ENCODE data around the gene MISP3. TPM values are rescaled to one million over a fixed set of nuclear protein-coding genes. Genes with fewer than 3 reads are reported as not detected.

MISP3 gene
- total RNA-seq, 1 experiment from 2014 or later, result 3.2 TPM

GRCh38 chr19:14062558-14062855, 10.1 kb upstream of the MISP3 start (continued):
- no peak for TF ChIP-seq KAT7 (CRISPR knock-in tag; IDR thresholded peaks at IDR 0.05; ENCODE audit: borderline replicate concordance)
- TF ChIP-seq AR (CRISPR knock-in tag; IDR thresholded peaks at IDR 0.05), result no peak
- no peak for TF ChIP-seq FOXK1 (CRISPR knock-in tag; IDR thresholded peaks at IDR 0.05)
- no peak for TF ChIP-seq ZNF138 (CRISPR knock-in tag; conservative IDR thresholded peaks at IDR 0.05)
- no peak for TF ChIP-seq AFF4 (CRISPR knock-in tag; IDR thresholded peaks at IDR 0.05; ENCODE audit: borderline replicate concordance)
- TF ChIP-seq ETV6 (CRISPR knock-in tag; IDR thresholded peaks at IDR 0.05), result no peak
- TF ChIP-seq NFYB (CRISPR knock-in tag; conservative IDR thresholded peaks at IDR 0.05; ENCODE audit: low read depth), result no peak

DNA sequence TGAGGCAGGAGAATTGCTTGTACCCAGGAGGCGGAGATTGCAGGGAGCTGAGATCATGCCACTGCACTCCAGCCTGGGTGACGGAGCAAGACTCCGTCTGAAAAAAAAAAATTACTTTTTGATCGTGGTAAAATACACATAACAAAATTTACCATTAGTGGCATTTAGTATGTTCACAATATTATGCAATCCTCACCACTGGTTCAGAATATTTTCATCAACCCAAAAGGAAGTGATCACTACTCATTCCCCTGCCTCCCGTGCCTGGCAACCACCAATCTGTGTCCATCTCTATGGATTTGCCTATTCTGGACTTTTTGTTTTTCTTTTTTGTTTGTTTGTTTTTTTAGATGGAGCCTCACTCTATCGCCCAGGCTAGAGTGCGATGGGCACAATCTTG, 9.5 kb upstream of the MISP3 start:
- DNase-seq (ENCODE audit: low spot score) (no peak), ATAC-seq (no peak)
- Mint-ChIP-seq H3K27me3 (ENCODE audit: low read depth) (peaks cover 20% of the 10 kb centered on the region), H3K4me3 (no peak overlapping the region), H3K27ac (no peak overlapping the region), H3K36me3 (no peaks in the 10 kb centered on the region), H3K4me1 (peaks cover 12% of the 10 kb centered on the region), H3K9me3 (no peaks in the 10 kb centered on the region)
- ChIA-PET POLR2A (no interaction called here), CTCF (interaction anchor here (0.6 to 7.8 kb wide), 3 partner anchors 9 to 203 kb away, joined by 3 to 187 read pairs (median 5); partner anchors contain the start of gene MISP3)
- TF ChIP-seq GTF2I (CRISPR knock-in tag; conservative IDR thresholded peaks at IDR 0.05) (no peak), SOX15 (CRISPR knock-in tag; IDR thresholded peaks at IDR 0.05) (no peak), USF2 (CRISPR knock-in tag; IDR thresholded peaks at IDR 0.05) (no peak), ZNF416 (CRISPR knock-in tag; IDR thresholded peaks at IDR 0.05) (no peak), EMX1 (CRISPR knock-in tag; IDR thresholded peaks at IDR 0.05) (no peak), TCF7 (CRISPR knock-in tag; IDR thresholded peaks at IDR 0.05; ENCODE audit: low read depth) (no peak), JAZF1 (CRISPR knock-in tag; IDR thresholded peaks at IDR 0.05) (no peak), PRDM15 (CRISPR knock-in tag; IDR thresholded peaks at IDR 0.05) (no peak), MLX (CRISPR knock-in tag; IDR thresholded peaks at IDR 0.05) (no peak), RORB (CRISPR knock-in tag; IDR thresholded peaks at IDR 0.05) (no peak), NR3C1 (CRISPR knock-in tag; conservative IDR thresholded peaks at IDR 0.05; ENCODE audit: low read depth) (no peak), CREB1 (CRISPR knock-in tag; IDR thresholded peaks at IDR 0.05) (no peak), NFATC4 (CRISPR knock-in tag; IDR thresholded peaks at IDR 0.05) (no peak), SMAD3 (CRISPR knock-in tag; IDR thresholded peaks at IDR 0.05; ENCODE audit: borderline replicate concordance) (no peak)
- TF ChIP-seq, protein P1, sequence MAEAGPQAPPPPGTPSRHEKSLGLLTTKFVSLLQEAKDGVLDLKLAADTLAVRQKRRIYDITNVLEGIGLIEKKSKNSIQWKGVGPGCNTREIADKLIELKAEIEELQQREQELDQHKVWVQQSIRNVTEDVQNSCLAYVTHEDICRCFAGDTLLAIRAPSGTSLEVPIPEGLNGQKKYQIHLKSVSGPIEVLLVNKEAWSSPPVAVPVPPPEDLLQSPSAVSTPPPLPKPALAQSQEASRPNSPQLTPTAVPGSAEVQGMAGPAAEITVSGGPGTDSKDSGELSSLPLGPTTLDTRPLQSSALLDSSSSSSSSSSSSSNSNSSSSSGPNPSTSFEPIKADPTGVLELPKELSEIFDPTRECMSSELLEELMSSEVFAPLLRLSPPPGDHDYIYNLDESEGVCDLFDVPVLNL (CRISPR knock-in tag; IDR thresholded peaks at IDR 0.05; ENCODE audit: borderline replicate concordance, low read depth), result no peak
- TF ChIP-seq, protein P2, sequence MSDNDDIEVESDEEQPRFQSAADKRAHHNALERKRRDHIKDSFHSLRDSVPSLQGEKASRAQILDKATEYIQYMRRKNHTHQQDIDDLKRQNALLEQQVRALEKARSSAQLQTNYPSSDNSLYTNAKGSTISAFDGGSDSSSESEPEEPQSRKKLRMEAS (CRISPR knock-in tag; IDR thresholded peaks at IDR 0.05), result no peak
- TF ChIP-seq, protein P3, sequence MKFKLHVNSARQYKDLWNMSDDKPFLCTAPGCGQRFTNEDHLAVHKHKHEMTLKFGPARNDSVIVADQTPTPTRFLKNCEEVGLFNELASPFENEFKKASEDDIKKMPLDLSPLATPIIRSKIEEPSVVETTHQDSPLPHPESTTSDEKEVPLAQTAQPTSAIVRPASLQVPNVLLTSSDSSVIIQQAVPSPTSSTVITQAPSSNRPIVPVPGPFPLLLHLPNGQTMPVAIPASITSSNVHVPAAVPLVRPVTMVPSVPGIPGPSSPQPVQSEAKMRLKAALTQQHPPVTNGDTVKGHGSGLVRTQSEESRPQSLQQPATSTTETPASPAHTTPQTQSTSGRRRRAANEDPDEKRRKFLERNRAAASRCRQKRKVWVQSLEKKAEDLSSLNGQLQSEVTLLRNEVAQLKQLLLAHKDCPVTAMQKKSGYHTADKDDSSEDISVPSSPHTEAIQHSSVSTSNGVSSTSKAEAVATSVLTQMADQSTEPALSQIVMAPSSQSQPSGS (CRISPR knock-in tag; IDR thresholded peaks at IDR 0.05; ENCODE audit: borderline replicate concordance, low read depth), result no peak
